ENCODE measurements around the gene TEPSIN. TPM values are rescaled to one million over a fixed set of nuclear protein-coding genes. Genes with fewer than 3 reads are reported as not detected.

Gene TEPSIN
- total RNA-seq, 1 donor from 2014 or later: 35.4 TPM

- no peak for TF ChIP-seq POLR2A (IDR thresholded peaks at IDR 0.05)
- no peak for TF ChIP-seq CTCF (IDR thresholded peaks at IDR 0.05)
- no peak for TF ChIP-seq POLR2AphosphoS5 (IDR thresholded peaks at IDR 0.05; ENCODE audit: insufficient read depth in 1 of 2, low read depth in 1 of 2)
- Histone ChIP-seq H3K27ac (no peak overlapping the region), H3K4me1 (peaks cover 3% of the 10 kb centered on the region), H3K36me3 (peaks cover 0 to 42% of the 10 kb centered on the region in 2 donors), H3K27me3 (no peaks in the 10 kb centered on the region), H3K4me3 (no peak overlapping the region), H3K9me3 (no peaks in the 10 kb centered on the region)
- intact Hi-C loops (cut with DNase I): no loop called here
- no peak for DNase-seq (ENCODE audit: extremely low spot score in 2 of 2)
Observed at GRCh38 chr17:81231121-81231645, 7.7 kb downstream of the TEPSIN start.

DNA sequence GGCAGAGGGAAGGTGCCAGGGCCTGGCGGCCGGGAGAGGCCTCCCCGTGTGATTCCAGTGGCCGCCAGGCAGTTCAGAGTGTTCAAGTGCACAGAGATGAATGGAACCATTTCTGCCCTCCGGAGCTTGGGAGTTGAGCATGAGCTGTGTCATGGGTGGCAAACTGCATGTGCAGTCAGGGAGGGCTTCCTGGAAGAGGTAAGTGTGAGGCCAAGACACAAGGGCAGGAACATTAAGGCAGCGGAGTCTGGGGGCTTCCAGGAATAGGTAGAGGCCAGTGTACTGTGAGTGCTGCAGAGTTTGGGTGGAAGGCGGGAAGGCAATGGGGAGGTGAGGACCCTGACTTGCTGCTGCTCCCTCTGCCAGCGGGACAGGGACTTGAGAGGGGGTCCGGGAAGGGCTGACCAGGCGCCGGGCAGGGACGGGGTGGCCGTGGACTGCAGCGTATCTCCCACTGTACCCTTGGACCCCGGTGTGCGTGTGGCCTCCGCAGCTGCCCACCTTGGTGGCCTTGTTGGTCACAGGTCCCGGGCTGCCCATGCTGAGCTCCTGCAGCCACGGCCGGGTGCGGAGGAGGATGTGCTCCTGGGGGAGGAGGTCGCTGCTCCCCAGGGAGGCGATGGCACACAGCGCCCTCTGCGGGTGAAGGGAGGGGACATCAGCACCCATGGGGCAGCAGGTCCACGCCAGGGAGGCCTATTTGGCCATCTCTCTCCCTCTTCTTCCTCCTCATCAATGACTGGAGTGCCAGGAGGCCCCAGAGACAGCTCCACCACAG is 8.6 kb downstream of the TEPSIN start:
- DNase-seq (ENCODE audit: extremely low spot score in 2 of 2): no peak
- H3K36me3 ChIP-seq: peaks cover 0 to 42% of the 10 kb centered on the region in 2 donors
- TF ChIP-seq POLR2AphosphoS5 (IDR thresholded peaks at IDR 0.05; ENCODE audit: insufficient read depth in 1 of 2, low read depth in 1 of 2) (no peak), POLR2A (IDR thresholded peaks at IDR 0.05) (no peak), CTCF (IDR thresholded peaks at IDR 0.05) (no peak)
- intact Hi-C loops (cut with DNase I): no loop called here
- H3K4me1 ChIP-seq: no peaks in the 10 kb centered on the region
- no peak overlapping the region for H3K4me3 ChIP-seq
- no peaks in the 10 kb centered on the region for H3K27me3 ChIP-seq
- H3K9me3 ChIP-seq: no peaks in the 10 kb centered on the region
- no peak overlapping the region for H3K27ac ChIP-seq

DNA sequence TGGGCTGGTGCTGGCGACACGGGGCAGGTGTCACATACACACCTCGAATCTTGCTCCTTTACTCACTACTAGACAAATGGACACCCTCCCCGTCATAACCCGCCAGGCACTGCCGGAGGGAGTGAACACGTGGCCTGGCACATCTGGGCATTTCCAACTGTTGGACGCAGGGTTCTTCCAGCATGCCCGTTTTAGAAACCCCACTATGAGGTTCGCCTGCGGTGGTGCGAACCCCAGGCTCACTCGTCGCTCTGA is 9.3 kb downstream of the TEPSIN start:
- no peak for DNase-seq (ENCODE audit: extremely low spot score in 2 of 2)
- Histone ChIP-seq H3K27me3 (no peaks in the 10 kb centered on the region), H3K4me1 (no peaks in the 10 kb centered on the region), H3K9me3 (no peaks in the 10 kb centered on the region), H3K36me3 (peaks cover 0 to 42% of the 10 kb centered on the region in 2 donors), H3K27ac (no peak overlapping the region), H3K4me3 (no peak overlapping the region)
- intact Hi-C loops (cut with DNase I): no loop called here
- no peak for TF ChIP-seq CTCF (IDR thresholded peaks at IDR 0.05)
- TF ChIP-seq POLR2AphosphoS5 (IDR thresholded peaks at IDR 0.05; ENCODE audit: insufficient read depth in 1 of 2, low read depth in 1 of 2): no peak
- no peak for TF ChIP-seq POLR2A (IDR thresholded peaks at IDR 0.05)

DNA sequence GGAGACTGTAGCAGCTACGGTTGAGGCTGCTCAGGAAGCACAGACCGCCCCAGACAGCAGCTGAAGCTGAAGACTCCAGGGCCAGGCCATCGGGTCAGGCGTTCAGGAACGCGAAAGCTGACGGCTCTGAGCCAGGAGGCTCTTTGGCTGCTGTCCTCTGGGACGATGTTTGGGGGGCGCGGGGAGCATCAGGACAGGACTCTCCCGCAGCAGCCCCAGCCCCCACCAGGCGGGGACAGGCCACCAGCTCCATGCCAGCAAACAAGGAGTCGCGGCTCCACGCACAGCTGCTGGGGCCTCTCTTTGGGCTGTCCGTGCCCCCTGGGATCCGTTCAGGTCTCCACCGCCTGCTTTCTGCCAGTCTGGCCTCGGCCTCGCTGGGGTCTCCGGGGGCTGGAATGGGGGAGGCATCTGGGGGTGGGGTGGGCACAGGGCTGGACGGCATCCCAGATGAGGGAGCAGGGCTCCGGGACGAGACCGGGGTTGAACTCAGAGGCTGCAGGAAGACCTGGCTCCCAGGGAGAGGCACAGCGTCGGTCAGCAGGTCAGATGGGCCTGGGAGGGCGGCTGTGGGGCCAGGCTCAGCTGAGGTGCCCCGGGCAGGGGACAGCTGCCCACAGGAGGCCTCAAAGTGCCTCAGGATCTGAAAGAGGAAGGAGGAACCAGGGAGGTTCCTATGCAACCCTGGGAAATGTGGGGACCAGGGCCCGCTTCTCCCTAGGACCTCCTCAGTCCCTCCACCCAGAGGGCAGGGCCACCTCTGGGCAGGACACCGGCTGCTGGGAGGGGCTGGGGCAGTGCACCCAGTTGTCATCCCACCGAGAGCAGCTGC is 9.8 kb downstream of the TEPSIN start:
- peaks cover 0 to 42% of the 10 kb centered on the region in 2 donors for H3K36me3 ChIP-seq
- no peak for DNase-seq (ENCODE audit: extremely low spot score in 2 of 2)
- intact Hi-C loops (cut with DNase I): no loop called here

More for the DNA sequence above, 9.8 kb downstream of the TEPSIN start:
- Histone ChIP-seq H3K27me3 (no peaks in the 10 kb centered on the region), H3K27ac (no peak overlapping the region), H3K4me1 (no peaks in the 10 kb centered on the region), H3K4me3 (no peak overlapping the region), H3K9me3 (no peaks in the 10 kb centered on the region)
- TF ChIP-seq POLR2AphosphoS5 (IDR thresholded peaks at IDR 0.05; ENCODE audit: insufficient read depth in 1 of 2, low read depth in 1 of 2) (no peak), POLR2A (IDR thresholded peaks at IDR 0.05) (no peak), CTCF (IDR thresholded peaks at IDR 0.05) (no peak)
